Gastroesophageal sphincter (tissue), 4 donors: ENCODE measurements around the gene SRCIN1. TPM values are rescaled to one million over a fixed set of nuclear protein-coding genes. Genes with fewer than 3 reads are reported as not detected.
A peak's percentile ranks its signal among the peaks of the same experiment; 100 is the strongest.

Experiments
- ATAC-seq: fragments of 150-250 bp; one replicate; pipeline ENCODE4 v1.9.1; 2016; ENCODE audit warnings: mild to moderate bottlenecking, moderate library complexity
- H3K27ac ChIP-seq, 4 donors: fragments of 200-600 bp; sonication (generic) in 3 of 4; 1 replicate in 3 of 4; 2 replicates in 1 of 4; pipeline ENCODE4 v1.5.1; 2016 to 2019
- H3K27me3 ChIP-seq: fragments of 200-600 bp; sonication (generic); one replicate; pipeline ENCODE4 v1.5.1; 2019
- H3K36me3 ChIP-seq, 2 donors: fragments of 200-600 bp; sonication (generic); one replicate each; pipeline ENCODE4 v1.5.1; 2019; ENCODE audit warnings: control low read depth in 1 of 2
- H3K4me1 ChIP-seq, 3 donors: fragments of 200-600 bp; sonication (generic); 1 replicate in 2 of 3; 2 replicates in 1 of 3; pipeline ENCODE4 v1.5.1; 2016 to 2019; ENCODE audit warnings: control low read depth in 2 of 3
- H3K4me3 ChIP-seq, 2 donors: fragments of 200-600 bp; sonication (generic); one replicate each; pipeline ENCODE4 v1.5.1; 2019; ENCODE audit warnings: mild to moderate bottlenecking in 1 of 2, moderate library complexity in 1 of 2
- H3K9me3 ChIP-seq, 3 donors: fragments of 200-600 bp; sonication (generic); one replicate each; pipeline ENCODE4 v1.5.1; 2017 to 2019; ENCODE audit warnings: control low read depth in 2 of 3
- EP300 ChIP-seq: sonication (generic); formaldehyde crosslinking; IDR thresholded peaks from one replicate; pipeline ENCODE4 v1.6.1; 2017; ENCODE audit warnings: antibody characterized with exemption, mild to moderate bottlenecking
- POLR2A ChIP-seq, 2 donors: fragments of 450-650 bp; IDR thresholded peaks; one replicate each; pipeline ENCODE4 v1.6.1; 2017; ENCODE audit warnings: antibody characterized with exemption in 2 of 2, mild to moderate bottlenecking in 2 of 2, moderate library complexity in 1 of 2
- POLR2AphosphoS5 ChIP-seq: sonication (generic); formaldehyde crosslinking; IDR thresholded peaks from one replicate; pipeline ENCODE4 v1.6.1; 2017; ENCODE audit warnings: antibody characterized with exemption
- WGBS, 2 donors: methylation state at CpG; one replicate each; pipeline ENCODE4 v1.1.5; 2018; ENCODE audit warnings: low coverage in 1 of 2; 5-methylcytosine and 5-hydroxymethylcytosine counted together
- total RNA-seq, 4 donors: library from RNA; depleted of rRNA; stranded (reverse); fragments of >200 nt; gene quantifications; one replicate each; pipeline ENCODE4 v1.1.0, GENCODE V29; 2016
- TF ChIP-seq, protein P1 (sequence below), 4 experiments: fragments of 200-600 bp in 2 of 4; fragments of 450-650 bp in 2 of 4; sonication (generic) in 1 of 4; IDR thresholded peaks; one replicate each; pipeline ENCODE4 v1.5.1; 2017 to 2019; ENCODE audit warnings: antibody characterized with exemption in 4 of 4, mild to moderate bottlenecking in 2 of 4, moderate library complexity in 2 of 4

SRCIN1 gene
- total RNA-seq, 4 donors from 2014 or later = 0.67 to 2.6 (median 1.5) TPM

DNA sequence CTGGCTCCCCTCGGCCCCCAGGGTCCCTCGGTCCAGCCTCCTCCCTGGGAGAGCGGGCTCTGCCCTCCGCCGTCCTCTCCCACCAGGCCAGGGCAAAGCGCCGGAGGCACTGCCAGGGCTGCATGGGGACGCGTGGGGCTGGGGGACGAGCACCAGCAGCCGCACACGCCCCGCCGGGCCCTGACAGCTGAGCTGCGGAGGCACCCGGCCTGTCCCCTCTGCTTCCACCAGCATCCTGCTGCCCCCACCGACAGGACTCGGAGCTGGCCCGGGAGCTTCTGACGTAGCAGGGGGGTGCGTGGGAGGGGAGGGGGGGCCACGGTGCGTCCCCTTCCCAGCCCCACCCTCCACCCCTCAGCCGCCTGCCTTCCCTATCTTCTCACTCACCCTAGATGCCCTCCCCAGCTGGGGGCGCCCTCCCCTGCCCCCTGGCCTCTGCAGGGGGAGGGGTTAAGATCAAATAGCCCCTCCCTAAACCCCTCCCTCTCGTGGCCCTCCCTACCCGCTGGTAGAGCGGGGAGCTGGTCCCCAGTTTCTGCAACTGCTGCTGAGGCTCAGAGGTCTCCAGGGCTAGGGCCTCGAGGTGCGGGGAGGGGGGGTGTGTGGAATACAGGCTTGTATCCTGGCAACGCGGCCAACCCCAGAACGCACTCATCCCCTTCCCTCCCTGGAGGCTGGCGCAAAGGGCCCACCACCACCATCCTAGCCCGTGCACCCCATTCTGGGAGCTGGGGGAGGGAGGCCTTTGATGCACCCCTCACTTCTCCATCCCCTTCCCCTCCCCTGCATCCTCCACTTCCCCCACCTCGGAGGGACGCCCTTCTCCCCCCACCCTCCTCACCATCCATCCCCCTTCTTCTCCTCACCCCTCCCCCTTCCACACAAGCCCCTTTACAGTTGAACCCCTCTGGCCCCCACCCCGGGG, 1.0 kb downstream of the SRCIN1 start:
- H3K36me3 ChIP-seq = no peaks in the 10 kb centered on the region
- H3K27ac ChIP-seq = peak overlapping the region in 1 of 4 donors; percentile 60
- peaks cover 0 to 46% (median 17%) of the 10 kb centered on the region in 3 donors for H3K4me1 ChIP-seq
- 6% methylated on average over 3 of the region's 38 CpGs; no CpG with 5 or more reads in 1 of the 2 donors for WGBS, 2 donors
- H3K27me3 ChIP-seq = peaks cover 97% of the 10 kb centered on the region
- no peak for ATAC-seq
- peak overlapping the region in 1 of 2 donors; percentile 62 for H3K4me3 ChIP-seq
- H3K9me3 ChIP-seq = no peaks in the 10 kb centered on the region
- no peak for TF ChIP-seq POLR2A (IDR thresholded peaks at IDR 0.05)

DNA sequence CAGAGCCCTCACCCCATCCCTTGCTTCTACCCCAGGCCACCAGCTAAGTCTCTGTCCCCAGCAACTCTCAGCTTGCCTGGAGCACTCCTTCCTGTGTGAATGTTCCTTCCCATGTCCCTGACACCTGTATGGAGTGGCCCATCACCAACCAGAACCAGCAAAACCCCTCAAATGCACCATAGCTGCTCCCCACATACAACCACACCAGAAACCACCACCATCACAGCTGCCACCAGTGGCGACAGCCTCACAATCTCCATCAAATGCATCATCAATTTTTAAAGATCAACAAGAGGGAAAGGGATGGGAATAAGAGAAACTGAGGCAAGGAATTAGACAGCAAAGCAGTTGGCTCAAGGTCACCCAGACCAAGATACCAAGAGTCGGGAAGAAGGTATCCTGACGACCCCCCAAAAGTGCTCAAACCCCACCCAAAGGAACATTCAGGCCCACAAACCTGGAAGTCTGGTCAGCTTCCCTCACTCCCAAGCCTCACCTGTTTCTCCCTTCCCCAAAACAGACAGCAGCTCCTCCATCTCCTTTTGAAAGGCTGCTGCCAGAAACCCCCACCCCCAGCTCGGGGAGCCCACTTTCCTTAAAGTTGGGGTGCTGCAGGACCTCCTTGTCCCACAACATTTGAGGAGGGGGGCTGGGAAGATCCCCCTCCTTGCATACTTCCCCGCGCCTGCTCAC, 1.8 kb downstream of the SRCIN1 start:
- Histone ChIP-seq H3K27me3 (peaks cover 92% of the 10 kb centered on the region), H3K4me3 (no peak overlapping the region), H3K9me3 (no peaks in the 10 kb centered on the region), H3K4me1 (peaks cover 0 to 46% (median 17%) of the 10 kb centered on the region in 3 donors), H3K27ac (peak overlapping the region in 1 of 4 donors; percentile 60), H3K36me3 (no peaks in the 10 kb centered on the region)
- TF ChIP-seq EP300 (no peak), POLR2AphosphoS5 (no peak), POLR2A (IDR thresholded peaks at IDR 0.05) (no peak)
- TF ChIP-seq, protein P1, sequence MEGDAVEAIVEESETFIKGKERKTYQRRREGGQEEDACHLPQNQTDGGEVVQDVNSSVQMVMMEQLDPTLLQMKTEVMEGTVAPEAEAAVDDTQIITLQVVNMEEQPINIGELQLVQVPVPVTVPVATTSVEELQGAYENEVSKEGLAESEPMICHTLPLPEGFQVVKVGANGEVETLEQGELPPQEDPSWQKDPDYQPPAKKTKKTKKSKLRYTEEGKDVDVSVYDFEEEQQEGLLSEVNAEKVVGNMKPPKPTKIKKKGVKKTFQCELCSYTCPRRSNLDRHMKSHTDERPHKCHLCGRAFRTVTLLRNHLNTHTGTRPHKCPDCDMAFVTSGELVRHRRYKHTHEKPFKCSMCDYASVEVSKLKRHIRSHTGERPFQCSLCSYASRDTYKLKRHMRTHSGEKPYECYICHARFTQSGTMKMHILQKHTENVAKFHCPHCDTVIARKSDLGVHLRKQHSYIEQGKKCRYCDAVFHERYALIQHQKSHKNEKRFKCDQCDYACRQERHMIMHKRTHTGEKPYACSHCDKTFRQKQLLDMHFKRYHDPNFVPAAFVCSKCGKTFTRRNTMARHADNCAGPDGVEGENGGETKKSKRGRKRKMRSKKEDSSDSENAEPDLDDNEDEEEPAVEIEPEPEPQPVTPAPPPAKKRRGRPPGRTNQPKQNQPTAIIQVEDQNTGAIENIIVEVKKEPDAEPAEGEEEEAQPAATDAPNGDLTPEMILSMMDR (IDR thresholded peaks at IDR 0.05) = no peak
- no peak for ATAC-seq
- 31% methylated on average over 2 of the region's 6 CpGs; no CpG with 5 or more reads in 1 of the 2 donors for WGBS, 2 donors

DNA sequence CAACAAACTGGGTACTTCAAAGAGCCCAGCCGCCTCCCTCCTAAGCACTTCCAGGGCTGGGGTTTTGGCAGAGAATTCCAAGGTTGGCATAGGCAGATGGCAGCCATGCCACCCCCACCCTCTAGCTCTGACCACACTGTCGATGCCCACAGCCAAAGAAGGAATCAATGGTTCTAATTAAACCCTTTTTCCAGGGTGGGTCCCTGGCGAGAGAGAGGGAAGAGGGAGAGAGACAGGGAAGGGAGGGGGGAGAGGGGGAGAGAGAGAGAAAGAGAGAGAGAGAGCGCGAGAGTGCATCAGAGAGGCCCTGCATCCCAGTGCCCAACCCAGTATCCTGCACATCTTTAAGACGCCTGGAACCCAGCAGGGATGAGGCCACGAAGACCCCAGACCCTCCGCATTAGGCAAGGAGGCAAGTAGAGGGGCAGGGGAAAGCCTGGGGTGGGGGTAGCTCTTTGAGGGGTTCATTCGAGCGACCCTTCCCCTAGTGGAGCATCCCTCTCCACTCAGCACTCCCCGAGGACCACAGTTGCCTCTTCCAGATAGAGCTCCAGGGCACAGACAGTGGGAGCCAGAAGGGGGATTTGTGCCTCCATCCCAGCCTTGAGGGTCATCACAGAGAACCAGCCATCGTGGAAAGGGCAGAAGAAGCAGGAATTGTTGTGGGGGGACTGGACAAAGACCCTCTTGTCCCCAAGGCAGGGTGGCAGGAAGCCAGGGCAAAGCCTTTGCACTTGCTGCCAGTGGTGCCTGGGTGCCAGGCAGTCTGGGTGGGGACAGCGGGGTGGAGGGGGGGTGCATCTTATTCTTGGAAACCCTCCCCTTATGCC, 2.6 kb downstream of the SRCIN1 start:
- TF ChIP-seq EP300 (no peak), POLR2AphosphoS5 (no peak), POLR2A (IDR thresholded peaks at IDR 0.05) (no peak)
- TF ChIP-seq, protein P1 (IDR thresholded peaks at IDR 0.05) = no peak
- no peak for ATAC-seq
- H3K27me3 ChIP-seq = peaks cover 92% of the 10 kb centered on the region
- peaks cover 0 to 46% (median 17%) of the 10 kb centered on the region in 3 donors for H3K4me1 ChIP-seq
- no peaks in the 10 kb centered on the region for H3K9me3 ChIP-seq
- H3K36me3 ChIP-seq = no peaks in the 10 kb centered on the region
- WGBS, 2 donors = 20 to 100% methylated on average over 1 of the region's 13 CpGs
- H3K27ac ChIP-seq = no peak overlapping the region
- H3K4me3 ChIP-seq = no peak overlapping the region

DNA sequence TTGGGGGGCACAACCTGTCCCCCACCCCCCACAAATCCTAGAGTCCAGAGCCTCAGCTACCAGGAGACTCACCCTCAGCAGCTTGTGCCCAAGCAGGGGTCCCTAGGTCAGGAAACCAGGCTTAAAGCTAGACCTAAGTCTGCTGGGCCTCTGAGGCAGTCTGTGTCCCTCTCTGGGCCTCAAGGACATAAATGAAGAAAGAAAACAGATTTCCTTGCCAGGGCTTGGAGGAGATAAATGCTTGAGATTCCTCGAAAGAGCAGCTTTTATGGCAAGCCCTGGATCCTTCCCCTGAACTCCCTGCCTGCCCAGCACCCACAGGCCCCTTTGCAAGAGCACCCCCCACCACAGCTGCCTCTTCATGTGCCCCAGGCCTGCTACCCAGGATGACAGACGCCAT, 3.3 kb downstream of the SRCIN1 start:
- H3K27ac ChIP-seq = no peak overlapping the region
- ATAC-seq = no peak
- no peak overlapping the region for H3K4me3 ChIP-seq
- TF ChIP-seq POLR2AphosphoS5 = no peak
- TF ChIP-seq POLR2A (IDR thresholded peaks at IDR 0.05) = no peak
- no peak for TF ChIP-seq EP300
- TF ChIP-seq, protein P1 (IDR thresholded peaks at IDR 0.05) = no peak
- H3K27me3 ChIP-seq = peaks cover 92% of the 10 kb centered on the region
- H3K36me3 ChIP-seq = no peaks in the 10 kb centered on the region
- H3K4me1 ChIP-seq = peaks cover 0 to 45% (median 17%) of the 10 kb centered on the region in 3 donors
- H3K9me3 ChIP-seq = no peaks in the 10 kb centered on the region
- 30% methylated on average over 1 of the region's 2 CpGs; no CpG with 5 or more reads in 1 of the 2 donors for WGBS, 2 donors
